Colonic mucosa (tissue), 4 donors: ENCODE data around the gene JAK3. TPM values are rescaled to one million over a fixed set of nuclear protein-coding genes. Genes with fewer than 3 reads are reported as not detected.

Experiments
- DNase-seq: peaks from one replicate; pipeline ENCODE4 v3.0.0-alpha.2; 2020
- H3K27ac ChIP-seq: fragments of 200-600 bp; one replicate; pipeline ENCODE4 v1.8.0; 2021
- H3K27me3 ChIP-seq: fragments of 200-600 bp; one replicate; pipeline ENCODE4 v1.8.0; 2021
- H3K36me3 ChIP-seq: fragments of 200-600 bp; one replicate; pipeline ENCODE4 v1.8.0; 2021
- H3K4me1 ChIP-seq: fragments of 200-600 bp; one replicate; pipeline ENCODE4 v1.8.0; 2021; ENCODE audit warnings: mild to moderate bottlenecking
- H3K4me3 ChIP-seq: fragments of 200-600 bp; one replicate; pipeline ENCODE4 v1.8.0; 2021
- H3K9ac ChIP-seq, 2 donors: one replicate each; pipeline ENCODE4 v1.7.0; 2013; ENCODE audit warnings: control low read depth in 2 of 2, low read depth in 2 of 2, low read length in 2 of 2
- H3K9me3 ChIP-seq: fragments of 200-600 bp; one replicate; pipeline ENCODE4 v1.8.0; 2021
- intact Hi-C: fragments of 100-400 bp; cut with DNase I; formaldehyde crosslinking; loops from one replicate; pipeline ENCODE4 v1.14.1; 2022
- total RNA-seq, 2 donors: library from RNA; stranded (reverse); fragmentation: NEBNext Ultra II Directional in 1 of 2; extraction: Animal tissue kit (Norgen Biotek cat#: 25700) in 1 of 2; gene quantifications; one replicate each; pipeline ENCODE4 v1.2.1, GENCODE V29; 2021
- TF ChIP-seq, protein P1 (sequence below): fragments of 200-600 bp; IDR thresholded peaks from one replicate; pipeline ENCODE4 v1.8.0; 2022; ENCODE audit warnings: antibody characterized with exemption, mild to moderate bottlenecking
- donor health status: healthy.
- donor health status: DM: no; HTN: no; CAD: no.
- donor health status: DM: no; HTN: no; CAD: no.

JAK3 gene
- total RNA-seq, 2 donors from 2014 or later, result 3.1 to 4.0 TPM

DNA sequence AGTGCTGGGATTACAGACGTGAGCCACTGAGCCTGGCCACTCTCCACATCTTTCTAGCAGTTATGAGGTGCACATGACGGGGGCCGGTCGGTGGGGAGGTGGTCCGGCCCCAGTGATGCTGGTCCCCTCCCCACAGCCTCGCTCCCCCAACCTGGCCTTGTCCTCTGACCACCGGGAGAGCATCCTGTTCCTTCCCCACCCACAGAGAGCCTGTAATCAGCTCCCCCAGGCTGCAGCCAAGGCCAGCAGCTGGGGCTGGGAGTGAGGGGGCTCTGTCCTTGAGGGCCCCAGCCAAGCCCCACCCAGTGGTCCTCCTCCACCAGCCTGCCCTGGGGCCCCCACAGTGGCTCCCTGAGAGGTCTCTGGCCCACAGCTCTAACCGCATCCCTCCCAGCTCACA, 23.4 kb downstream of the JAK3 start:
- Histone ChIP-seq H3K27me3 (no peaks in the 10 kb centered on the region), H3K4me1 (no peaks in the 10 kb centered on the region)
- intact Hi-C loops, result no loop called here

DNA sequence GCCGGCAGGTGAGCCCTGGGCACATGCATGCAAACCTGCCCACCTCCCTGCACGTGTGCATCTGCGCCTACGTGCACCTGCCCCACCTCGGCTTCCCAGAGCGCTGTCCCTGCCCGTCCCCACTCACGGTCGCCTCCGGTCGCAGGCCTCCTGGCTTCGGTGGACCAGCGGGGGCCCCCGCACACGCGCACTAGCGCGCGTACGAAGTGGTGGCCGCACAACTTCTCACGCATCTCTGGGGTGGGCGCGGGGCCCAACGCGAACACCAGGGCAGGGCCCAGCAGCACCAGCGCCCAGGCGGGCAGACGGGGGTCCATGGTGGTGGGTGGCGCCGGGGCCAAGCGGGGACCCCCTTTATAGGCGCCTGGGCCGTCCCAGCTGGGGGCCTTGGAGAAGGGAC, 26.6 kb downstream of the JAK3 start, which contains the start of gene INSL3:
INSL3 (minus strand) TSS at position 330 of the 400 bp plus-strand sequence; CDS start at position 317, 13 bp downstream.
- Histone ChIP-seq H3K4me1 (no peaks in the 10 kb centered on the region), H3K9ac (no peak within 1 kb of the TSS)

More for the DNA sequence above, 23.4 kb downstream of the JAK3 start:
- TF ChIP-seq, protein P1, sequence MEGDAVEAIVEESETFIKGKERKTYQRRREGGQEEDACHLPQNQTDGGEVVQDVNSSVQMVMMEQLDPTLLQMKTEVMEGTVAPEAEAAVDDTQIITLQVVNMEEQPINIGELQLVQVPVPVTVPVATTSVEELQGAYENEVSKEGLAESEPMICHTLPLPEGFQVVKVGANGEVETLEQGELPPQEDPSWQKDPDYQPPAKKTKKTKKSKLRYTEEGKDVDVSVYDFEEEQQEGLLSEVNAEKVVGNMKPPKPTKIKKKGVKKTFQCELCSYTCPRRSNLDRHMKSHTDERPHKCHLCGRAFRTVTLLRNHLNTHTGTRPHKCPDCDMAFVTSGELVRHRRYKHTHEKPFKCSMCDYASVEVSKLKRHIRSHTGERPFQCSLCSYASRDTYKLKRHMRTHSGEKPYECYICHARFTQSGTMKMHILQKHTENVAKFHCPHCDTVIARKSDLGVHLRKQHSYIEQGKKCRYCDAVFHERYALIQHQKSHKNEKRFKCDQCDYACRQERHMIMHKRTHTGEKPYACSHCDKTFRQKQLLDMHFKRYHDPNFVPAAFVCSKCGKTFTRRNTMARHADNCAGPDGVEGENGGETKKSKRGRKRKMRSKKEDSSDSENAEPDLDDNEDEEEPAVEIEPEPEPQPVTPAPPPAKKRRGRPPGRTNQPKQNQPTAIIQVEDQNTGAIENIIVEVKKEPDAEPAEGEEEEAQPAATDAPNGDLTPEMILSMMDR, result no peak
- Histone ChIP-seq H3K27ac (no peak overlapping the region), H3K9me3 (no peaks in the 10 kb centered on the region), H3K4me3 (no peak overlapping the region), H3K36me3 (no peaks in the 10 kb centered on the region), H3K9ac (no peak overlapping the region)
- DNase-seq, result no peak

DNA sequence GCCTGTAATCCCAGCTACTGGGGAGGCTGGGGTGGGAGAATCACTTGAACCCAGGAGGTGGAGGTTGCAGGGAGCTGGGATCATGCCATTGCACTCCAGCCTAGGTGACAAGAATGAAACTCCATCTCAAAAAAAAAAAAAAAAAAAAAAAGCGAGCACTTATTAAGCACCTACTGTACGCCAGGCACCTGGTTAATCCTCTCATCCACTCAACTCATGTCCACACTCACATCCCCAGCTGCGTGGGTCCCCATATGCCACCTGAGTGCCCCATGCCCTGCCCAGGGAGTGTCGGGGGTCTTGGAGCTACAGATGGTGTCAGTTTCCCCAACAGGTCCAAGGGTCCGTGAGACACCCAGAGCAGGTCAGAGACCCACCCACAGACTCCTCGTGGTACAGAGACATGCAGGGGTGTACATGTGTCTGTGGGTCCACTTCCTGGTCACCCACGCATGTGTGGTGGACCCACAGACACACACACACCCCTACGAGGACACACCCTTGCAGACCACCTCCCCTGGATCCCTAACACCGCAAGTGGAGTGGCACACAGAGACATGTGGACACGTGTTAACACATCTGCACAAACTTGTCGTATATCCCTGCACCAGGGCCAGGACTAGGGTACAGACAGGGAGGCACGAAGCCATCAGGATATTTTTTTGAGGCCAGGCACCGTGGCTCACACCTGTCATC, 30.0 kb downstream of the JAK3 start:
- no peaks in the 10 kb centered on the region for H3K9me3 ChIP-seq
- no peak overlapping the region for H3K4me3 ChIP-seq
- no peaks in the 10 kb centered on the region for H3K27me3 ChIP-seq
- no peak overlapping the region for H3K9ac ChIP-seq
- no peaks in the 10 kb centered on the region for H3K36me3 ChIP-seq
- no peak for DNase-seq
- no peaks in the 10 kb centered on the region for H3K4me1 ChIP-seq
- TF ChIP-seq, protein P1, result no peak
- no peak overlapping the region for H3K27ac ChIP-seq
- intact Hi-C loops, result no loop called here

More for the DNA sequence above, 26.6 kb downstream of the JAK3 start, which contains the start of gene INSL3:
- TF ChIP-seq, protein P1, result no peak
- no peak within 1 kb of the TSS for H3K27ac ChIP-seq
- no peak within 1 kb of the TSS for H3K4me3 ChIP-seq
- no peaks in the 10 kb centered on the region for H3K36me3 ChIP-seq
- intact Hi-C loops, result no loop called here
- H3K27me3 ChIP-seq, result no peaks in the 10 kb centered on the region
- no peaks in the 10 kb centered on the region for H3K9me3 ChIP-seq
- DNase-seq, result no peak

GRCh38 chr19:17812099-17812498, 35.7 kb downstream of the JAK3 start:
- H3K9me3 ChIP-seq, result no peaks in the 10 kb centered on the region
- H3K27me3 ChIP-seq, result no peaks in the 10 kb centered on the region
- no peak overlapping the region for H3K9ac ChIP-seq
- DNase-seq, result no peak
- intact Hi-C loops, result no loop called here
- no peak overlapping the region for H3K4me3 ChIP-seq
- TF ChIP-seq, protein P1, result no peak
- no peaks in the 10 kb centered on the region for H3K4me1 ChIP-seq
- H3K36me3 ChIP-seq, result no peaks in the 10 kb centered on the region
- no peak overlapping the region for H3K27ac ChIP-seq

- DNase-seq, result no peak
- Histone ChIP-seq H3K27me3 (no peaks in the 10 kb centered on the region), H3K4me1 (no peaks in the 10 kb centered on the region), H3K9ac (no peak overlapping the region), H3K9me3 (no peaks in the 10 kb centered on the region), H3K36me3 (no peaks in the 10 kb centered on the region), H3K27ac (no peak overlapping the region), H3K4me3 (no peak overlapping the region)
- TF ChIP-seq, protein P1, result no peak
- intact Hi-C loops, result no loop called here
These were observed 36.1 kb downstream of the JAK3 start for GRCh38 chr19:17811681-17812080.
